PC-3 (cell line): Measurements from ENCODE around the gene MGAT4A.

ENCODE experiments used
- CTCF ChIP-seq: fragments of 300-600 bp; sonication (generic); conservative IDR thresholded peaks from 2 replicates; pipeline ENCODE4 v1.5.1; 2017; ENCODE audit warnings: antibody characterized with exemption, low read depth, mild to moderate bottlenecking, low read length
- EZH2 ChIP-seq: fragments of 300-600 bp; sonication (generic); IDR thresholded peaks from one replicate; pipeline ENCODE4 v1.6.1; 2017; ENCODE audit warnings: antibody characterized with exemption, mild to moderate bottlenecking, low read length; ENCODE audit not compliant: unreplicated experiment

GRCh38 chr2:98731894-98732349 is 990 bp upstream of the MGAT4A start:
- TF ChIP-seq CTCF, result no peak
- no peak for TF ChIP-seq EZH2
